Measurements from ENCODE around the gene SBF2. TPM values are rescaled to one million over a fixed set of nuclear protein-coding genes. Genes with fewer than 3 reads are reported as not detected.

SBF2 gene
- total RNA-seq, 1 donor from 2014 or later, result 24.0 TPM

GRCh38 chr11:10029386-10030121 lies 264.5 kb downstream of the SBF2 start:
- Histone ChIP-seq H3K27me3 (ENCODE audit: control insufficient read depth, insufficient read depth, low read length) (no peaks in the 10 kb centered on the region), H3K36me3 (ENCODE audit: control insufficient read depth, insufficient read depth, low read length) (no peaks in the 10 kb centered on the region), H3K4me3 (ENCODE audit: low read depth, low read length) (no peak overlapping the region)
- FAIRE-seq, result no peak
- no peak for TF ChIP-seq CTCF (IDR thresholded peaks at IDR 0.05; ENCODE audit: insufficient read depth, low read length, severe bottlenecking)
- DNase-seq (ENCODE audit: low read depth), result no peak

GRCh38 chr11:10026514-10026913 lies 267.5 kb downstream of the SBF2 start:
- FAIRE-seq (no peak), DNase-seq (ENCODE audit: low read depth) (no peak)
- TF ChIP-seq CTCF (IDR thresholded peaks at IDR 0.05; ENCODE audit: insufficient read depth, low read length, severe bottlenecking), result no peak
- no peaks in the 10 kb centered on the region for H3K27me3 ChIP-seq (ENCODE audit: control insufficient read depth, insufficient read depth, low read length)
- H3K4me3 ChIP-seq (ENCODE audit: low read depth, low read length), result no peak overlapping the region
- no peaks in the 10 kb centered on the region for H3K36me3 ChIP-seq (ENCODE audit: control insufficient read depth, insufficient read depth, low read length)

- Histone ChIP-seq H3K36me3 (ENCODE audit: control insufficient read depth, insufficient read depth, low read length) (no peaks in the 10 kb centered on the region), H3K4me3 (ENCODE audit: low read depth, low read length) (no peak overlapping the region), H3K27me3 (ENCODE audit: control insufficient read depth, insufficient read depth, low read length) (no peaks in the 10 kb centered on the region)
- FAIRE-seq, result no peak
- no peak for DNase-seq (ENCODE audit: low read depth)
- no peak for TF ChIP-seq CTCF (IDR thresholded peaks at IDR 0.05; ENCODE audit: insufficient read depth, low read length, severe bottlenecking)
These were observed 270.8 kb downstream of the SBF2 start for GRCh38 chr11:10023212-10023611.

DNA sequence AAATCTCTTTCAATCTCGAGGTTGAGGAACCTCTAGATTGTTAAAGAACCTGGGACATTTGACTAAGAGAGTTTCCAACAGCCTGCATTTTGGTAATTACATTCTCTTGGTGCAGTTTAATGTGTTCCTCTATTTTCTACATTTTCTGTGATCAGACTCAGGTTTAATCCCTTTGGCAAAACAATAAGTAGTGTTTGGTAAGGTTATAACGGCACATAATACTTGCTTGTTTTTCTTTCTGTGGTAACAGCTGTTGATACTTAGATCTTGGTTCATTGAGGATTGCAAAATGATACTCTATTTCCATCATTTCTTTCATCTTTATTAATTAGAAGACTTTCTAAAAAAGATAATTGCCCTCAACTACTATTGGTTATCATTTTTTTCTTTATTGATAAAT lies 271.3 kb downstream of the SBF2 start:
- TF ChIP-seq CTCF (IDR thresholded peaks at IDR 0.05; ENCODE audit: insufficient read depth, low read length, severe bottlenecking), result no peak
- no peaks in the 10 kb centered on the region for H3K36me3 ChIP-seq (ENCODE audit: control insufficient read depth, insufficient read depth, low read length)
- no peaks in the 10 kb centered on the region for H3K27me3 ChIP-seq (ENCODE audit: control insufficient read depth, insufficient read depth, low read length)
- no peak overlapping the region for H3K4me3 ChIP-seq (ENCODE audit: low read depth, low read length)
- DNase-seq (ENCODE audit: low read depth) (no peak), FAIRE-seq (no peak)

GRCh38 chr11:10021563-10021962 lies 272.5 kb downstream of the SBF2 start:
- H3K27me3 ChIP-seq (ENCODE audit: control insufficient read depth, insufficient read depth, low read length), result no peaks in the 10 kb centered on the region
- FAIRE-seq (no peak), DNase-seq (ENCODE audit: low read depth) (no peak)
- TF ChIP-seq CTCF (IDR thresholded peaks at IDR 0.05; ENCODE audit: insufficient read depth, low read length, severe bottlenecking), result no peak
- H3K36me3 ChIP-seq (ENCODE audit: control insufficient read depth, insufficient read depth, low read length), result no peaks in the 10 kb centered on the region
- no peak overlapping the region for H3K4me3 ChIP-seq (ENCODE audit: low read depth, low read length)

Data from bronchial epithelial cell (primary cell).